Astrocyte of the hippocampus (primary cell): ENCODE results near the gene ARRDC1.
"Not testable (repeated sequence)": the region's sequence is repeated elsewhere in the genome, so short reads cannot be mapped to it uniquely, and the experiment has no call there.

Experiments
- DNase-seq: peaks from one replicate; pipeline ENCODE4 v3.0.0; 2011; ENCODE audit warnings: low read depth, low spot score

Gene ARRDC1, protein sequence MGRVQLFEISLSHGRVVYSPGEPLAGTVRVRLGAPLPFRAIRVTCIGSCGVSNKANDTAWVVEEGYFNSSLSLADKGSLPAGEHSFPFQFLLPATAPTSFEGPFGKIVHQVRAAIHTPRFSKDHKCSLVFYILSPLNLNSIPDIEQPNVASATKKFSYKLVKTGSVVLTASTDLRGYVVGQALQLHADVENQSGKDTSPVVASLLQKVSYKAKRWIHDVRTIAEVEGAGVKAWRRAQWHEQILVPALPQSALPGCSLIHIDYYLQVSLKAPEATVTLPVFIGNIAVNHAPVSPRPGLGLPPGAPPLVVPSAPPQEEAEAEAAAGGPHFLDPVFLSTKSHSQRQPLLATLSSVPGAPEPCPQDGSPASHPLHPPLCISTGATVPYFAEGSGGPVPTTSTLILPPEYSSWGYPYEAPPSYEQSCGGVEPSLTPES

DNA sequence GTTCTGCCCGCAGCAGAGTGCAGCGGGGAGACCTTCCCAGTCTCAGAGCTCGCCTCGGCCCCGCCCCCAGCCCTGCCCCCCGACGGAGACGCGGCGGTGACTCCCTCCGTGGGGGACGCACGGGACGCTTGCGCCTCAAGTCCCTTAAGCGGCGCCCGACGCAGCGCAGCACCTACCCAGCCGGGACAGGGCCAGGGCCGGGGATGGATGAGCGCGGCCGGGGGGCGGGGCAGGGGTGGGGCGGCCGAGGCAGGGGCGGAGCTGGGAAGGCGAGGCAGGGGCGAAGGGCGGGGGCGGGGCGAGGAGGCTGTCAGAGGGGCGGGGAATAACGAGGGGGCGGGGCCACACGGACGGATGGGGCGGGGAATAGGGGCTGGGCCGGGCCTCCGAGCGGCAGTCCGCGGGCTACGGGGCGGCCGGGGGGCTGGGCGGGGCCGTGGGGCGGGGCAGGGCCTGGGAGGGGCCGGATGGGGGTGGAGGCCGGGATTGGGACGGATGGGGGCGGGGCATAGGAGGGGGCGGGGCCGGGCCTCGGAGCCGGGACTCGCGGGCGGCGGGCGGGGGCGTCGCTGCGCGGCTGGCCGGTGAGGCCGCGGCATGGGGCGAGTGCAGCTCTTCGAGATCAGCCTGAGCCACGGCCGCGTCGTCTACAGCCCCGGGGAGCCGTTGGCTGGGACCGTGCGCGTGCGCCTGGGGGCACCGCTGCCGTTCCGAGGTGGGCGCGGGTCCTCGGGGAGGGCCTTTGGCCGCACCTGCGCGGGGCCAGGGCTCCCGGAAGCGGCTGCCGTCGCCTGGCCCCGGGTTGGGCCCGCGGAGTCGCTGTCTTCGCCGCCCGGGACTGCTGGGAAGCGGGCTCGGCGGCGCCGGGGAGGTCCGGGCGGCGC is at the start of gene ARRDC1:
ARRDC1 (plus strand) TSS at position 566 of the 884 bp plus-strand sequence; CDS start at position 598, 32 bp downstream.
- DNase-seq = peak; percentile 93

DNA sequence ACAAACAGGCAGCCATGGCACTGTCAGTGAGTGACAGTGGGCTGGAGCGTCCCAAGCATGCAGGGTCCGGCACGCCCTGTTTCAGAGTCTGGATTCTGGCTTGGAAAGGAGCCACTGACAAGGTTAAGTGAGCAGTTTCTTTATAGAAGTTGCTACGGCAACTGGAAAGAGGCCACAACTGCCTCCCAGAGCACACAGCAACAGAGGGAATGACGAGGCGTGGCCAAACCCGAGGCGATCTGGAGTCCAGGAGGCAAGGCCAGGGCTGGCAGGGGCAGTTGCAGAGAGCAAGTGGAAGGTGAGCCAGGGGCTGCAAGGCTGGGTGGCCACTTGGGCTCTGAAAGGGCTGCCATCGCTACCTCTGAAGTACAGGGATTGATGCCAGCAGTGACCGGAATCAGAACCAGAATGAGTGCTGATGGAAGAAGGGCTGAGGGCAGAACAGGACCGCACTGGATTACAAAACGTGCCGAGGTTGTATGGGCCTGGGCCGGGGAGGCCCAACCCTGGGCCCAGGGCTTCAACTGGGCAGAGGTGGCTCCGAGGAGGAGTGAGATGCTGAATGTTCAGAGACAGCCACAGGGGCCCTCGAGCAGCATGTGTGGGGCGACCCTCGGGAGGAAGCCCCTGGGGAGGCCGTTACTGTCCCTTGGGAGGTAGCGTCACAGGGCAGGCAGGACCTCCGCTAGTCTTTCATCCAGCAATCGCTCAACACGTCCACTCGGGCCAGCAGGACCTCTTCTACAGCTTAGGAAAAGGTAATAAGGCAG is 49.2 kb upstream of the ARRDC1 start:
- DNase-seq = peak; percentile 86

DNA sequence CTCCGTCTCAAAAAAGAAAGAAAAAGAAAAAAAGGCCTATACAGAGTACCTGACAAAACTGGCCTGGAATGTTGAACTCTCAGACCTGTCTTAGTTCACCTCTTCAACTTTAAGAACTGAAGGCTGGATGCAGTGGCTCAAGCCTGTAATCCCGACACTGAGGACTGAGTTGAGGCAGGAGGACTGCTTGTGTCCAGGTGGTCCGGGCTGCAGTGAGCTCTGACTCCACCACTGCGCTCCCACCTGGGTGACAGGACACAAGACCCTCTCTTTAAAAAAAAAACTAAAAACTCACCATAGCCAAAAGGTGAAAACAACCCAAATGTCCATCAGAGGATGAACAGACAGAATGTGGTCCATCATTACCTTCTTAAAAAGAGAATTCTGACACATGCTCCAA is 47.4 kb upstream of the ARRDC1 start:
- no peak for DNase-seq

DNA sequence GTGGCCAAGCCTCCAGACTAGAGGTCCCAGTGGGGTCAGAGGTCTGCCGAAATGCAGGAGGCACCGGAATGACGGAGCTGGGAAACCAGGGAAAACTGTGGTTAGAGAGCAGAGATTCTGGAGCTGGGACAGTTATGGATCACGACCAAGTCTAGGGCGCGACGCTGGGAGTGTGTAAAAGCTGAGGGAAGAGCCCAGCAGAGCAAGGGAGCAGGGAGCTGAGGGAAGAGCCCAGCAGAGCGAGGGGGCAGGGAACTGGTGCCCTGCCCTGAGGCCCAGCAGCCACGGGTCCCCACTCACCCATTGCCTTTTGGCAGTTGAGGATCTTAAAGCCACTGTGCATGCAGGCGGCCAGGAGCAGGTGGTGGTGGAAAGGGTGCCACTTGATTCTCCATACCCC is 41.4 kb upstream of the ARRDC1 start:
- no peak for DNase-seq

DNA sequence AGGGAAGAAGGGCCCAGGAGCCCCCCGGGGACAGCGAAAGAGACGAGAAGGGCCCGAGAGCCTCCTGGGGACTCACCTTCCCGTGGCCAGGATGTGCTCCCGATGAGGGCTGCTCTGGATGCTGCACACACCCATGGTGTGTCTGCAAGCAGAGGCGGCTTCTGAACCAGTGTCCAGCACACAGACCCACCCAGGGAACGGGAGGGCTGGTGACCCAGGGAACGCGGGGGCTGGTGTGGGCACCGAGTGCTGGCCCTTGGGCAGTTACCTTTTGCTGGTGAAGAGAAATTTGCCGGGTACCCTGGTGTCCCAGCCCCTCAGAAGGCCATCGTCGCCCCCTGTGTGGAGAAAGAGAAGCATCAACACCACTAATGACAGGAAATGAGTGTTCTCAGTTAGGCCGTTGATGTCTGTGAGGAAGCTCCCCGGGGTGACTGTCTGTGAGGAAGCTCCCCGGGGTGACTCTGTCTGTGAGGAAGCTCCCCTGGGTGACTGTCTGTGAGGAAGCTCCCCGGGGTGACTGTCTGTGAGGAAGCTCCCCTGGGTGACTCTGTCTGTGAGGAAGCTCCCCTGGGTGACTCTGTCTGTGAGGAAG is 40.6 kb upstream of the ARRDC1 start:
- no peak for DNase-seq

DNA sequence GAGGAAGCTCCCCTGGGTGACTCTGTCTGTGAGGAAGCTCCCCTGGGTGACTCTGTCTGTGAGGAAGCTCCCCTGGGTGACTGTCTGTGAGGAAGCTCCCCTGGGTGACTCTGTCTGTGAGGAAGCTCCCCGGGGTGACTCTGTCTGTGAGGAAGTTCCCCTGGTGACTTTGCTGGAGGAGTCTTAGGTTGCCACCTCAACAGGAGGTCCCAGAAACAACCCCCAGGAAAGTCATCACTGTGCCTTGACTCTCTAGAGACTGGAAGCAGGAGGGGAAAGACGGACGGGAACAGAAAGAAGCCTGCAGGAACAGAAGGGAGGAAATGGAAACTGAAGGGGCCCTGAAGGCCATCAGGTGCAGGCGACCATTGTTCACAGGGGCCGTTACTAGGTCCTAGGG is 37.0 kb upstream of the ARRDC1 start:
- not testable (repeated sequence) for DNase-seq

DNA sequence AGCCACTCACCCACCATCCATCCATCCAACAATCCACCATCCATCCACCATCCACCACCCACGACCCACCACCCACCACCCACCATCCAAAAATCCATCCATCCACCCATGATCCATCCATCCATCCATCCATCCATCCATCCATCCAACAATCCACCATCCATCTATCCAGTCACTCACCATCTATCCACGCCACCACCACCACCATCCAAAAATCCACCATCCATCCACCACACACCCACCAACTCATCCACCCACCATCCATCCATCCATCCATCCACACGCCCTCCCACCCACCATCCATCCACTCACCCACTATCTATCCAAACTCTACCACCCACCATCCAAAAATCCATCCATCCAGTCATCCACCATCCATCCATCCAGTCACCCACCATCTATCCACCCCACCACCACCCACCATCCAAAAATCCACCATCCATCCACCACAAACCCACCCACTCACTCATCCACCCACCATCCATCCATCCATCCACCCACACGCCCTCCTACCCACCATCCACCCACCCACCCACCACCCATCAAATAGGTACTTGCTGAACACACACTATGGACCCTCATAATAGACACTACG is 35.8 kb upstream of the ARRDC1 start:
- DNase-seq = no peak

DNA sequence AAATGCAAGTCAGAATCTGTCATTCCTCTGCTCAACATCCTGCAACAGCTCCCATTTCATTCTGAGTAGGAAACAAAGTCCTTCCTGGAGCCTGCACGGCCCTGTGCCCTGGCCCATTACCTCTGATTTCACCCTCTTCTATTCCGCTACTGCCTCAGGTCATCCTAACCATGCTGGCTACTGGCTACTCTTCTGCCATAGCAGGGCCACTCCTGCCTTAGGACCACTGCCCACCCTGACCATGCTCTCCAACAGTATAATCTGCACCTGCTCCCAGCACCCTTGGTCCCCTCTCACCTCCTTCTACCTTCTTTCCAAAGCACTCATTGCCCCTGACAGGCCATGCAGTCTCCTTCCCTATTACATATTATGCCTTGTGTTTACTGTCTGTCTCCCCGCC is 34.9 kb upstream of the ARRDC1 start:
- DNase-seq = no peak

DNA sequence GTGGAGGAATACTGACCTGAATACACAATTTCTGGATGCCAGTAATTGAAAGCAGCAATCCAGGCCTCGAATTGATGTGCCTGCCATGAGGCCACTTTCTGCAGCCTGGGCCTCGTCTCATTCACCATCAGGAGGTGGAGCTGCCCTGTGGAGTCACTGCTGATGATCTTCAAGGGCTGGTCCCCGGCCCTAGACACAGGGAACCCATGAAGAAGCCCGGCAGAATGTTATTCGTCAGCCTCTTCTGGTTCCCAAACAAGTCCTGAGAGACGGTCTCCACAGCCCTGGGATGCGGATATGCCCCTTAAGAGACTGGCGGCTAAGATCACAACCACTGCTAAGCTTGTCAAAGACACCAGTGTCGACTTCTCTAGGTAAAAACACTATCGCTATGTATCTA is 31.3 kb upstream of the ARRDC1 start:
- no peak for DNase-seq

DNA sequence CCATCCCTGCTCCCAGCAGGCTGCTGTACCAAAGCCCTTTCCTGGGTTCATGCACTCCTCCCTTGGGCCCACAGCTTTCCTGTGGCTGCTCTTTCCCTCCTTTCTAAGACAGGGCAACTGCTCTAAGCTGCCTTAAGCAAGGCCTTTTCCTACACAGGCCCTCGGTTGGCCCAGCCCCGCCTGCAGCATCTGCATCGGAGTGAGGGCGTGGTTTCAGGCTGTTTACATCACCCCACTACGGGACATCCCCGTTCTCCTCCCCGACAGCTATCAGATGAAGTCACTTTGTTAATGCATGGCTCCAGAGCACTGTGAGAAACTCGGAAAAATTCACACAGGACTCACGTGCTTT is 30.1 kb upstream of the ARRDC1 start:
- no peak for DNase-seq

DNA sequence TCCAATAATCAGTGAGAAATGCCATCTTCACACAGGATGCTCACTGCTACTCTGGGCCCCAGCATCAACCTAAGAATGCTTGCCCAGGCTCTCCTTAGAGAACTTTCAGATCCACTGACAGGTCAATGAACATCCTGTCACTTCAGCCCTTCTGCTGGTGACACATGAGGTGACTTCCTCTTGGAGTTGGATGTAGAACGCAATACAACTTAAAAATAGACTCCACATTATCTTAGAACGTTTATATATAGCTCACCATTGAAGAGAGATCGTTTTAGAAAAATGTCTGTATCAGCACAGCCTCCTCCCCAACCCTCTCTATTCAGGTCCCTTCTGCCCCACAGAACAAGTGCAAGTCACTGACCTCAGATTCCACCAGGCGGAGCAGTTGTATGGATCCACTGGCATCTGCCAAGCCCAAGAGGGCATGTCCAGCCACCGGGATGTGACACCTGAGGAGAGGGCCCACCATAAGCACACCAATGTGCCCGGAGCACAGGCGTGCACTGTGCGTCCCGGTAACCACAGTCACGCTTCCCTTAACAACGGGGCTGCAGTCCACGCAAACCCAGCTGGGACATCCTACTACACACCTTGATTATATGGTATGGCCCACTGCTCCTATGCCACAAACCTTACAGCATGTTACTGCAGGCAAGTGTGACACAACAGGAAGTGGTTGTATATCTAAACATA is 29.6 kb upstream of the ARRDC1 start:
- DNase-seq = no peak

DNA sequence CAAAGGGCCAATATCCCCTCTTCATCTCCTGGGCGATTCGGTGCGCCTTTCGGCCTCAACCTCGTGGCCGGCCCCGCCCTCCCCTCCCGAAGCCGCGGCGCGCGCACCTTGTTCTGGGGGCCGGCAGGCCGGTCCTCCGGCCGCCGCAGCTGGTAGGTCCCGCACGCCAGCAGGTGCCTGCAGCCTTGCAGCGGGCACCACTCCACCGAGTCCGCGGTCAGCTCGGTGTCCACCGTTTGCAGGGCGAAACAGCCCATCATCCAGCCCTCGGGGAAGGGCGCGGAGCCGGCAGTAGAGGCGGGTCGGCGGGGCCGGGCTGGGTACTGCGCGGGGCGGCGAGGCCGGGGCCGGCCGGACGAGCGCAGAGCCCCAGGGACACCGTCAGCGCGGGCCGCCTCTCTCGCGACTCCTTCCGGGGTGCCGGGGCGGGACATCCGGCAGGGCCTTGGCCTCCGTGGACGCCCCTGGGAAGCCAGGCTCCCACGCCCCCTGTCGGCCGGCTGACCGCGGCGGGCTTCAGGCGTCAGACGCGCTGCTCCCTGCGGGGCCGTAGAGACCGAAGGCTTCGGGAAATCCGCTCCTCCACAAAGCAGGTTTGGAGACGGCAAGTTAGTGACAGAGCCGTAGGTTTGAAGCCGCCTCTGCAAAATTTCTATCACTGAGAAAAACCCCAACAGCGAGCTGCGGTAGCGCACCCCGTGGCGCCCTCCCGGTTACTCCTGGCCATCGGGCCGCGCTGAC is 26.8 kb upstream of the ARRDC1 start, which contains the start of gene DPH7:
DPH7 (minus strand) TSS at position 408 of the 741 bp plus-strand sequence; CDS start at position 260, 148 bp downstream.
- DNase-seq = peak; percentile 98

DNA sequence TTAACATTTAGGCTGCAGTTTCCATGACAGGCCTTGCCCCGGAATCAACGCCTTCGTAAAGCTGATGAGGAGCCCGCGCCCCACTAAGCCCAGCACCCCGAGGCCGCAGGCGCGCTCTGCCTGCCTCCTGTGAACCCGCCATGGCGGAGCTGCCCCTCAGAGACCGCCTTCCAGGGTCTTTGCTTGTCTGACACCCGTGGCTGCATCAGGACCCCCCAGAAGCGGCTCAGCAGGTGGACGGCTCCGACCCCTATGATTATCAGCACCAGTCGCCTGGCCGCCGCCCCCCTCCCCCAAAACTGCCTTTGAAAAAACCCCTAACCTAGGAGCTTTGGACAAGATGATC is 26.3 kb upstream of the ARRDC1 start:
- no peak for DNase-seq

DNA sequence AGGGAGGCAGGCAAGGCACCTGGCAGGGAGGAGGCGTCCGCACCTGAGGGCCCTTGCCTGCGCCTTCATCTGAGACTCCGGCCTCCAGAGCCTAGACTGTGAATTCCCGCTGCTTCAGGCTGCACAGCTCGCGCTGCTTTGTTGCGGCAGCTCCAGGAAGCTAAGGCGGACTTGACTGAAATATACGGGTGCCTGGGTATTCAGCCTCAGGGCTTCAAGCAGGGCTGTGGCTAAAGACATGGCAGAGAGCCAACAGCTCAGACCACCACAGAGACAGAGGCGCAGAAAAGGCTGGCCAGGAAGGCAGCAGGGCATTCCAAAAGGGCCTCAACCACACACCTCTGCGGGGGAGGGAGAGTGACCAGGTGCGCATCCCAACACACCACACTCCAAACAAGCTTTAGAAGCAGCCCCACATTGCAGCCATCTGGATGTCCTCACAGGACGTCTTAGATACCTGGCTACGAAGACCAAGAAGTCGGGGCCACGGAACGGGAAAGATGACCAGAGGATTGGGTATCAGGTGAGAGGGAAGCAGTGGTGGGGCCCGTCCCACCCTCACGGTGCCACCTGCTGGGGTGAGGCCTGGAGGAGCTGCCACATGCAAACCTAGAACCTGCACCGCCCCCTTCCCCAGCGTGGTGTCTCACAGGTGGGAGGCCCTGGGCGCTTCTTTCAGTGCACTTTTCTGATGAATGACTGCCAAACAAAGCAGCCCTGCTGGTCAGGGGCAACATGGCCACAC is 25.1 kb upstream of the ARRDC1 start:
- DNase-seq = peak; percentile 52

DNA sequence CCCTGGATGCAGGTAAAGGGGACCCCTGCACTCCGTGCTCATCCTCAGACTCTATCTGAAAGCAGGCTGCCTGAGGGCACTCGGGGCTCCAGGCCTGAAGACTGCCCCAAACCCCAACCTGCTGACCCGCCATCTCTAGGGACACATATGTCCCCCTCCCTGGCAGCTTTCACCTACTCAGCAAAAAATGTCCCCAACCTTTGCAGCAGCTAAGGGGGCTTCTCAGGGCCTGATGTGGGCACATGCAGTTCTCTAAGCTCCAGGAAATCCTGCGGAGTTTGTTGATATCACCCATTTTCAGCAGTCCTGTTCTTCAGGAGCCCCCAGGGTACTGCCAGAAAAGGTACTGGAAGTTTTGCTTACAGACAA is 24.5 kb upstream of the ARRDC1 start:
- no peak for DNase-seq

DNA sequence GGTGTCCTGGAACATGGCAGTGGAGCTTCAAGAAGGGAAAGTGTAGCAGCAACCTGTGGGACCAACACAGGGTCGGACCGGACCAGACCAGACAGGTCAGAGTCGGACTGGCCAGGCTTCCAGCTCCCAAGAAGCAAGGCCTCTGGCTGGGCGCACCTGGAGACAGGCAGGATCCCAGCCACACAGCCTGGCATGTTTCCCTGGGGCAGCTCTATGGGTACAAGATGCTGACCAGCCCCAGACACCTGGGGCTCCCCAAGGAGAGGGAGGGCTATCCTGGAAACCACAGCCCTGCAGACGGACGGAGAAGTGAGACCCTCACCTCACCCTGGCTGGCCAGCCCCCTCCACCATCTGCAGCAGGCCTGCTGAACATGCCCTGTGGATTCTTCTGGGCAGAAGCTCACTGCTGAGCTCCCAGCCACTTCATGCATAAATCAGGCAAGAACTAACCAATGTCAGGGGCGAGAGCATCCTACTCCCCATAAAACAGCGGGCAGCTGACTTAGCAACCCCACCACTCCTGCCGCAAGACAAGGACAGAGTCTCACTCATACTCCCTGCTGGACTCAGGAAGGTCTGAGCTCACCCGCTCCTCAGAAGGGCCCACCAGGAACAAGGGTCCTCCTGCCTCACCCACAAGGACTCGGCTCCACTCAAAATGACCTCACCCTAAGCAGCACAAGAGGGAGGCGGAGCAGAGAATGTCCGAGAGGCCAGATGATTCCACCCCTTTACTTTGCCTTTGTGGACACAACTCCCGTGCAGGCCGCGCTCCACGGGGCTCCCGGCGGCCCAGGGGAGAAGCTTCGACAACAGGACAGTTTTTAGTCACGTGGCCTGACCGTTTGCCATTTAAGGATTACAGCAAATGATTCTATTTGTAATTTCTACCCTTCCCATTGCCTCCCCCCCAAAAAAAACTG is 23.9 kb upstream of the ARRDC1 start:
- no peak for DNase-seq

DNA sequence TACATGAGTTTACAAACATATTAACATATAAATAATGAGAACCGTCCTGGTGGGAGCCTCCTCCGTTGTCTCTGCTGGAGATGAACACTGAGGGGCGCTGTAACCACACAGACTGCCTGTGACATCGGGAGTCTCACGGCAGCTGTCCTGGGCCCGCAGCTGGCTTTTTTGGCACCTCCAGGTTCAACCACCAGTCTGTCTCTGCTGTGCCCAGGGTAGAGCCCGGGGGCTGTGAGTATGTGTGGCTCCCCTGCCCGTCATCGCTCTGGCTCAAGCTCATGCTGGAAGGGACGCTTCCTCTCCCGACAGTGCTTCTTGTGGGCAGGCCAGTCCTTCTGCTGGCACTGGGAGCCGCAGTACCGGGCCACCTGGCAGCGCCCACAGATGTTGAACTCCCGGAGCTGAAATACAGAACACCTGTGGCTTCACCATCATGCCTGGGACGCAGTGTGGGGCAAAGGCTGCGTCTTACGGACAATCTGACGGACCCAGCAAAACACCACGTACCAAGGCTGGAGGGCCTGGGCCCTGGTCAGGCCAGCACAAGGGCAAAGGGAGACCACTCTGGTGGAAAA is 23.1 kb upstream of the ARRDC1 start:
- DNase-seq = no peak

DNA sequence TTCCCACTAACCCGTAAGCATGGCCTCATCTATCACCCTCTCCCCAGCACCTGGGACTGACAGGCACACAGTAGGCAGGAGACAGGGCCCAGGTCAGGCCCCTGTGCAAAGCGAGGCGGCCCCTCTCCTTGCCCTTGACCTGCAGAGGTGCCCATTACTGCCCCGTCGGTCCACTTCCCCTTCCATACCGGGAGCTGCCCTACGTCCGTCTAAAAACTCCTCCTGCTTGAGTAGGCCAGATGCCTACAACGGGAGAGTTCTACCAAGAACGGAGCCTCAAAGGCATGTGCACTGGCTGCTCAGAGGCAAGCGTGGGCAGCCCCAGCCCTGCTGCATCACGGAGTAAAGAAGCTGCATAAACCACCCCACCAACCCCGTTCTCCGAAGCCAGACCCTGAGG is 22.1 kb upstream of the ARRDC1 start:
- no peak for DNase-seq
